Stimulated activated CD4-positive, alpha-beta T cell treated with anti-CD3 and anti-CD28 coated beads, Interleukin-12 subunit alpha, Interleukin-12 subunit beta, amount 100 ng/mL, for 48 hours (primary cell): ENCODE data around the gene GDPGP1.

Experiments used
- DNase-seq, 3 donors: peaks; one replicate each; pipeline ENCODE4 v3.0.0-alpha.2; 2020; ENCODE audit warnings: low read depth in 2 of 3, low spot score in 1 of 3

GDPGP1 gene

DNA sequence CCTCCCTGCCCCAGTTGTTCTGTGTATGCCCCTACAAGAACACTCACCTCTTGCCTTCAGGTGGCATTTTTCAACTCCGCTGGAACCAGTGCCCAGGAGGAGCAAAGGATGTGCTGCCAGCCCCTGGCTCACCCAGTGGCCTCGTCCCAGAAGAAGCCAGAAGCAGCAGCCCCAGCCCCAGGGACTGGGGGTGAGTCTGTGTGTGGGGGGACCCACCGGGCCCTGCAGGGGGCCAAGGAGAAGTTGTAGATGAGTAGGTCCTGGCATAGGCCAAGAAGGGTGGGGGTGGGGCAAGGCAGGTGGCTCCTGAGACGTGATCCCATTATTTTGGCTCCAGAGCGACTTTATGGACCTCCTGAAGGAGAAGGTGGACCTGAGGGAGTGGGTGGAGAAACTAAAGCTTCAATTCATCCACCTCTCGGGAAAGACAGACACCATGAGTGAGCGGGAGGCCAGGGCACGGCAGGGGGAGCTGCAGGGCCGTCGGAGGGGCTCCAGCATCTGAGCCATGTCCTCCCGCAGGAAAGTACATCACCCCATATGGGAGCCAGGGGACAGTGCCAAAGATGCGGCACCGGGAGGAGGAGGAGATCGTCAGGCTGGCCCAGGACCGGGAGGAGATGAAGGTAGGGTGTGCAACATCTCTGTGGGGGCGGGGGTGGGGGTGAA is 60.7 kb downstream of the GDPGP1 start:
- DNase-seq, result no peak

DNA sequence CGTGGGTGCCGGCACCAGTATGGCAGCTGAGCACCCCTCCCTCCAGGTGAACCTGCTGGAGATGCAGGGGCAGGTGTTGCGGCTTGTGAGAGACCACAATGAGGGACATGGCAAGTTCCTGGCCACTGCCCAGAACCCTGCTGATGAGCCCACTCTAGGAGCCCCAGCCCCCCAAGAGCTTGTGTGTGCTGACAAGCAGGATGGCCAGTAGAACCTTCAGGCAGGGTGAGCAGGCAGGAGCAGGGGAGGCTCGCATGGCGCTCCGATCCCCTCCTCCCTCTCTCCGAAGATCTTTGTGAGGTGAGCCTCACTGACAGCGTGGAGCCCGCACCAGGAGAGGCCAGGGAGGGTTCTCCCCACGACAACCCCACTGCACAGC is 61.2 kb downstream of the GDPGP1 start:
- no peak for DNase-seq
